ENCODE data around the gene ABL1. TPM values are rescaled to one million over a fixed set of nuclear protein-coding genes. Genes with fewer than 3 reads are reported as not detected.

The ABL1 gene
- total RNA-seq, 4 donors from 2014 or later, result 37.2 to 61.8 (median 56.2) TPM

DNA sequence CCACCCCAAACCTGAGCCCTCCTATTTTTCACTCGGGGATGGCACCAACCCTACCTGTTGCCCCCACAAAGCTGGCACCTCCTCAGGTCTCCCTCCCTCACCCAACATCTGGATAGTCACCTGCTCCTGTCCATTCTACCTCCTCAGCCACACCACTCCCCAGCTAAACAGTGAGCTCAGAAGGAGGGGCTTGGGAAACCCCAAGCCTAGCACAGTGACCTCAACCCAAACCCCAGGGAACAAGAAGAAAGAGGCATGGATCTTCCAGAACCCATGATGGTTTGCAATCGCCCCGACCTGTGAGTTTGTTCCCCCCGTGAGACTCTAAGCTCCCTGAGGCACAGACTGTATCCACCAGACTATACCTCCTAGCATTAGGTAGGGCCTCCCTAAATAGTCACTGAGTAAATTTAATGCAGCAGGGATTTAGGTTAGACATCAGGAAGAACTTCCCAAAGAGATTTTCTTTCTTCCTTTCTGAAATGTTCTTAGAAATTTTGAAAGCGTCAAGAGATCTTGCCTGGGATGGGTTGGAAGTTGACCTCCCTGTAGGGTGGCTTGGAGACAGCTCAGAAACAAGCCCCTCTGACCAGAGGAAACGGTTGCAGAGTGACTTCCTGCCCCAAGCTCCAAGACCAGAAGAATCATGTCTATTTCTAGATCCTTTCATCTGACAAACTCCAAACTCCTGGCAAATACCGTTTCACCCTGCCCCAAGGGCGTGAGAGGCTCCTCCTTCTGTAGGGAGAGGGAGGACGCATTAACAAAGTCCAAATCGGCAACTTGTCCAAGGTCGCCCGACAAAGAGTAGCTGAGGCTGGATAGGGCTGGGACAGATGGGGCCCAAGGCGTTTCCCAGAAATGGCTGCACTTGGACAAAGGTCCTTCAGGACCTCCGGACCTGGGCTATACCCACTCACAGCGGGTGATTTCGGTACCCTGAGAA, 99.9 kb downstream of the ABL1 start:
- TF ChIP-seq, protein P1, sequence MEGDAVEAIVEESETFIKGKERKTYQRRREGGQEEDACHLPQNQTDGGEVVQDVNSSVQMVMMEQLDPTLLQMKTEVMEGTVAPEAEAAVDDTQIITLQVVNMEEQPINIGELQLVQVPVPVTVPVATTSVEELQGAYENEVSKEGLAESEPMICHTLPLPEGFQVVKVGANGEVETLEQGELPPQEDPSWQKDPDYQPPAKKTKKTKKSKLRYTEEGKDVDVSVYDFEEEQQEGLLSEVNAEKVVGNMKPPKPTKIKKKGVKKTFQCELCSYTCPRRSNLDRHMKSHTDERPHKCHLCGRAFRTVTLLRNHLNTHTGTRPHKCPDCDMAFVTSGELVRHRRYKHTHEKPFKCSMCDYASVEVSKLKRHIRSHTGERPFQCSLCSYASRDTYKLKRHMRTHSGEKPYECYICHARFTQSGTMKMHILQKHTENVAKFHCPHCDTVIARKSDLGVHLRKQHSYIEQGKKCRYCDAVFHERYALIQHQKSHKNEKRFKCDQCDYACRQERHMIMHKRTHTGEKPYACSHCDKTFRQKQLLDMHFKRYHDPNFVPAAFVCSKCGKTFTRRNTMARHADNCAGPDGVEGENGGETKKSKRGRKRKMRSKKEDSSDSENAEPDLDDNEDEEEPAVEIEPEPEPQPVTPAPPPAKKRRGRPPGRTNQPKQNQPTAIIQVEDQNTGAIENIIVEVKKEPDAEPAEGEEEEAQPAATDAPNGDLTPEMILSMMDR (IDR thresholded peaks at IDR 0.05; ENCODE audit: low read depth), result no peak

DNA sequence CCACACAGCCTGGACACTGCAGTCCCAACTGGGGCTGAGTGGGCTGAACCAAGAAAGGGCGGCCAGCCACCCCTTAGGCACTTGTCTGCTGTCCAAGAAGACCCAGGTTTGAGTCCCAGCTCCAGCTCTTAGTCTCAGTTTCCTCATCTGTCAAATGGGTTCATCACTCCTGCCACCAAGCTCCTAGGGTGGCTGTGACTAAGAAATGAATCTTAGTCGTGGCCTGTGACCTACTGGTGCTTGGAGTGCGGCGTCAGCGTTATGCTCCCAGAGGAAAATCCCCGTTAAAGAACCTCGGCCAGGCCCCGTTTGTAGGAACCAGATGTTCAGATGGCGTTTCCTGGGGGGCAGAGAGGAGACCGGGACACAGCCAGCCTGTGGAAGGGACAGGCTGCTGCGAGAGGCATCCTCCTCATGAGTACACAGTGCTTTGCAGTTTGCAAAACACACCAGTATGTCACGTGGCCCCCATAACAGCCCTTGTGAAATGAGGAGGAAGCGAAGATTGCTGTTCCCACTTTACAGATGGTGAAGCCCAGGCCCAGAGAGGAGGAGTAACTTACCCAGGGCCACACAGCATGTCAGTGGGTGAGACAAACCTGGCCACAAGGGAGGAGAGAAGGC, 100.7 kb downstream of the ABL1 start:
- TF ChIP-seq, protein P1 (IDR thresholded peaks at IDR 0.05; ENCODE audit: low read depth), result no peak

DNA sequence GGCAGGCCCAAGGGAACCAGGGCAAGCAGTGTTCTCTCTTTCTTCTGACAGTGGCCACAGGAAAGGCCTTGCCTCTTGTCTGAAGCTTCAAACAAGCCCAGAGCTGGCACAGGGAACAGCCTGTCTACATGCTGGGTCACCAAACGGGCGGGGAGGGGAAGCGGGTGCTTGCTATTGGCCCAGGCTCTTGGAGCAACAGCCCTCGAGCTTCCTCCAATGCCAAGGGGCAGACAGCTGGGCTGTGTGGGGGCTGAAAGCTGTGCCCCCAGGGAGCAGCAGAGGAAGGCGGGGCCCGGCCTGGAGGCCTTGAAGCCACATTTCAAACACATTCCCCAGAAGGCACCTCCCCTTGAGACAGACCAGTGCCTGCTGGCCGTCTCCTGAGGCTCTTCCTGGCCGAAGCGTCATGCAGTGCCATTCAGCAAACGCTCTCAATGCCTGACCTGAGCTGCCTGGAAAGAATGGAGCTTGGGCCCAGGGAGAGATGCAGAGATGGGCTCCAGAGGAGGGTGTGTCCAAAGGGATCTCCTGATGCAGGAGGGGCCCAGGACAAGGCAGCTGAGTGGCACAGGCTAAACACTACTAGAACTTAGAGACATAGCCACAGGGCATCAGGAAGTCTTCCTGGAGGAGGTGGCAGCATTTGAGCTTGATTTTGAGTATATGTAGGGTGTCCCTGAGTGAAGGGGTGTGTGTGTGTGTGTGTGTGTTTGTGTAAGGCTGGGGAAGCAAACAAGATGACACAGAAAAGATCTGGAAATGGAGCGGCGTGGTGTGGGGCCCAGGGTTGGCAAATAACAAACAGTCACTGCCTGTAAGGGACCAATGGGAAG, 101.4 kb downstream of the ABL1 start:
- TF ChIP-seq, protein P1 (IDR thresholded peaks at IDR 0.05; ENCODE audit: low read depth), result no peak

Other genes starting within 250 kb of the ABL1 start
- not detected for gene PRDM12, start 170.7 kb upstream of the ABL1 start, total RNA-seq
- gene EXOSC2, start 141.5 kb upstream of the ABL1 start, total RNA-seq, result 10 to 100 TPM; 12.2 to 18.8 (median 14.9) TPM
- not detected for gene QRFP, start 61.6 kb downstream of the ABL1 start, total RNA-seq
- 1 to 10 TPM in 1 of 4 donors, not detected in 3; 4.2 TPM for gene FIBCD1, start 104.0 kb downstream of the ABL1 start, total RNA-seq
- 1 to 10 TPM; 1.3 to 2.9 (median 1.9) TPM for gene LAMC3, start 173.9 kb downstream of the ABL1 start, total RNA-seq